OCI-LY1 (cell line): ENCODE results near the gene SNPH.

ENCODE experiments used
- H2AFZ ChIP-seq: fragments of 200-600 bp; sonication (generic), shearing (Covaris generic); 2 replicates; pipeline ENCODE4 v1.6.0; 2014; ENCODE audit warnings: antibody characterized with exemption, mild to moderate bottlenecking, low read length
- H3F3A ChIP-seq: fragments of 200-600 bp; sonication (generic), shearing (Covaris generic); 2 replicates; pipeline ENCODE4 v1.6.0; 2014; ENCODE audit warnings: mild to moderate bottlenecking, antibody characterized with exemption, low read length, moderate library complexity; ENCODE audit not compliant: insufficient read depth
- H3K27ac ChIP-seq: fragments of 200-600 bp; sonication (generic); 2 replicates; pipeline ENCODE4 v1.5.1; 2014; ENCODE audit warnings: low read length, mixed run types, mild to moderate bottlenecking, low read depth; ENCODE audit not compliant: poor library complexity, severe bottlenecking
- H3K27me3 ChIP-seq: fragments of 200-600 bp; sonication (generic); 2 replicates; pipeline ENCODE4 v1.6.0; 2014; ENCODE audit warnings: antibody characterized with exemption, mild to moderate bottlenecking, low read length, moderate library complexity; ENCODE audit not compliant: insufficient read depth
- H3K36me3 ChIP-seq: fragments of 200-600 bp; sonication (generic); 2 replicates; pipeline ENCODE4 v1.6.1; 2014; ENCODE audit warnings: mild to moderate bottlenecking, antibody characterized with exemption, low read length, moderate library complexity, mixed read lengths; ENCODE audit not compliant: insufficient read depth
- H3K4me1 ChIP-seq: fragments of 200-600 bp; sonication (generic); 2 replicates; pipeline ENCODE4 v1.5.1; 2014; ENCODE audit warnings: mild to moderate bottlenecking, low read length, moderate library complexity; ENCODE audit not compliant: insufficient read depth, severe bottlenecking
- H3K4me2 ChIP-seq: fragments of 200-600 bp; sonication (generic), shearing (Covaris generic); 2 replicates; pipeline ENCODE4 v1.6.1; 2014; ENCODE audit warnings: low read length
- H3K4me3 ChIP-seq: fragments of 200-600 bp; sonication (generic); 2 replicates; pipeline ENCODE4 v1.5.1; 2014; ENCODE audit warnings: low read length, low read depth, mild to moderate bottlenecking, mixed read lengths; ENCODE audit not compliant: poor library complexity, severe bottlenecking
- H3K79me2 ChIP-seq: fragments of 200-600 bp; shearing (Covaris generic); 2 replicates; pipeline ENCODE4 v1.6.1; 2016; ENCODE audit warnings: mixed run types, low read length, mixed read lengths; ENCODE audit not compliant: insufficient read depth
- H3K9ac ChIP-seq: fragments of 200-600 bp; sonication (generic), shearing (Covaris generic); 2 replicates; pipeline ENCODE4 v1.6.1; 2014; ENCODE audit warnings: mild to moderate bottlenecking, low read length, mixed read lengths
- H3K9me2 ChIP-seq: fragments of 200-600 bp; sonication (generic), shearing (Covaris generic); 2 replicates; pipeline ENCODE4 v1.6.1; 2014; ENCODE audit warnings: low read depth, mild to moderate bottlenecking, low read length, mixed read lengths
- H3K9me3 ChIP-seq: fragments of 200-600 bp; shearing (Covaris generic); 2 replicates; pipeline ENCODE4 v1.6.1; 2014; ENCODE audit warnings: low read length, mixed read lengths
- H4K20me1 ChIP-seq: fragments of 200-600 bp; sonication (generic), shearing (Covaris generic); 2 replicates; pipeline ENCODE4 v1.6.0; 2016; ENCODE audit warnings: mild to moderate bottlenecking, low read length; ENCODE audit not compliant: insufficient read depth
- EZH2 ChIP-seq: fragments of 200-600 bp; sonication (generic), shearing (Covaris generic); IDR thresholded peaks from 2 replicates; pipeline ENCODE4 v1.8.0; 2017; ENCODE audit warnings: borderline replicate concordance, mixed run types, mild to moderate bottlenecking, antibody characterized with exemption, low read length, moderate library complexity, mixed read lengths
- TF ChIP-seq, protein P1 (sequence below): fragments of 200-600 bp; sonication (generic), shearing (Covaris generic); IDR thresholded peaks from 2 replicates; pipeline ENCODE4 v1.5.1; 2017; ENCODE audit warnings: mild to moderate bottlenecking, antibody characterized with exemption, low read length, moderate library complexity, mixed read lengths

SNPH gene

DNA sequence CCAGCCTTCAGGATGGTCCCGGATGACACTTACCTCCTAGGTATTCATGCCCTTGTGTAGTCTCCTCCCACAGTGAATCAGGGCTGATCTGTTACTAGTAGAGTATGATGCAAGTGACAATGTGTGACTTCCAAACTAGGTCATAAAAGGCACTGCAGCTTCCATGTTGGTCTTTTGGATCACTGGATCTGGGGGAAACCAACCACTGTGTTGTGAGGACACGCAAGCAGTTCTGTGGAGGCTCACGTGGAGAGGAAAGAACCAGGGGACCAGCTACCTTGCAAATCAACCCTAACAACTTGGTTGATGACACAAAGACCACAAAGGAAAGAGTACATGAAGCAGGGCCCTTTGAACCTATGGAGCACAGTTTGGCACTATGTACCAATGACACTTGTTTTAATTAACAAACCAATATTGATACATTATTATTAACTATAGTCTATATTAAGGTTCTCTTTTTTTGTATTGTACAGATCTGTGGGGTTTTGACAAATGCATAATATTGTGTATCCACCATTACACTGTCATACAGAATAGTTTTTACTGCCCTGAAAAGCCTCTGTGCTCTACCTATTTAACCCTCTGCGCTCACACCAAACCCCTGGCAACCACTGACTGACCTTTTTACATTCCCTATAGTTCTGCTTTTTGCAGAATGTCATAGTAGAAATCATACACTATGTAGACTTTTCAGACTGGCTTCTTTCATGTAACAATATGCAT is 79.1 kb downstream of the SNPH start:
- no peaks in the 10 kb centered on the region for H4K20me1 ChIP-seq
- H3K9ac ChIP-seq, result no peak overlapping the region
- TF ChIP-seq EZH2, result no peak
- TF ChIP-seq, protein P1, sequence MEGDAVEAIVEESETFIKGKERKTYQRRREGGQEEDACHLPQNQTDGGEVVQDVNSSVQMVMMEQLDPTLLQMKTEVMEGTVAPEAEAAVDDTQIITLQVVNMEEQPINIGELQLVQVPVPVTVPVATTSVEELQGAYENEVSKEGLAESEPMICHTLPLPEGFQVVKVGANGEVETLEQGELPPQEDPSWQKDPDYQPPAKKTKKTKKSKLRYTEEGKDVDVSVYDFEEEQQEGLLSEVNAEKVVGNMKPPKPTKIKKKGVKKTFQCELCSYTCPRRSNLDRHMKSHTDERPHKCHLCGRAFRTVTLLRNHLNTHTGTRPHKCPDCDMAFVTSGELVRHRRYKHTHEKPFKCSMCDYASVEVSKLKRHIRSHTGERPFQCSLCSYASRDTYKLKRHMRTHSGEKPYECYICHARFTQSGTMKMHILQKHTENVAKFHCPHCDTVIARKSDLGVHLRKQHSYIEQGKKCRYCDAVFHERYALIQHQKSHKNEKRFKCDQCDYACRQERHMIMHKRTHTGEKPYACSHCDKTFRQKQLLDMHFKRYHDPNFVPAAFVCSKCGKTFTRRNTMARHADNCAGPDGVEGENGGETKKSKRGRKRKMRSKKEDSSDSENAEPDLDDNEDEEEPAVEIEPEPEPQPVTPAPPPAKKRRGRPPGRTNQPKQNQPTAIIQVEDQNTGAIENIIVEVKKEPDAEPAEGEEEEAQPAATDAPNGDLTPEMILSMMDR, result no peak
- H3F3A ChIP-seq, result no peaks in the 10 kb centered on the region
- no peak overlapping the region for H2AFZ ChIP-seq
- no peaks in the 10 kb centered on the region for H3K9me2 ChIP-seq
- H3K27me3 ChIP-seq, result no peaks in the 10 kb centered on the region
- H3K27ac ChIP-seq, result no peak overlapping the region
- H3K9me3 ChIP-seq, result 0 out of 2 replicates have a peak, but pooled peaks cover 10% of the 10 kb centered on the region
- H3K4me1 ChIP-seq, result no peaks in the 10 kb centered on the region
- H3K4me2 ChIP-seq, result no peak overlapping the region
- peaks cover under 1% of the 10 kb centered on the region; the same call in 1 of the 2 replicates for H3K36me3 ChIP-seq
- no peaks in the 10 kb centered on the region for H3K79me2 ChIP-seq
- H3K4me3 ChIP-seq, result no peak overlapping the region

DNA sequence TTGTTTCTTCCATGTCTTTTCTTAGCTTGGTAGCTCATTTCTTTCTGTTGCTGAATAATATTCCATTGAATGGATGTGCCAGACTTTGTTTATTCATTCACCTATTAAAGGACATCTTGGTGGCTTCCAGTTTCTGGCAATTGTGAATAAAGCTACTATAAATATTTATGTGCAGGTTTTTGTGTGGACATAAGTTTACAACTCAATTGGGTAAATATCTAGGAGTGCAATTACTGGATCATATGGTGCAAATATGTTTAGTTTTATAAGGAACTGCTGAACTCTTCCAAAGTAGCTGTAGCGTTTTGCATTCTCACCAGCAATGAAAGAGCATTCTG is 79.6 kb downstream of the SNPH start:
- Histone ChIP-seq H3K4me3 (no peak overlapping the region), H3K4me1 (no peaks in the 10 kb centered on the region), H2AFZ (no peak overlapping the region), H3K4me2 (no peak overlapping the region), H4K20me1 (no peaks in the 10 kb centered on the region), H3K36me3 (peaks cover 5% of the 10 kb centered on the region; the same call in 1 of the 2 replicates), H3K9me3 (0 out of 2 replicates have a peak, but pooled peaks cover 10% of the 10 kb centered on the region), H3K9ac (no peak overlapping the region), H3F3A (no peaks in the 10 kb centered on the region), H3K9me2 (no peaks in the 10 kb centered on the region), H3K27me3 (no peaks in the 10 kb centered on the region), H3K27ac (no peak overlapping the region), H3K79me2 (no peaks in the 10 kb centered on the region)
- TF ChIP-seq, protein P1, result no peak
- no peak for TF ChIP-seq EZH2

DNA sequence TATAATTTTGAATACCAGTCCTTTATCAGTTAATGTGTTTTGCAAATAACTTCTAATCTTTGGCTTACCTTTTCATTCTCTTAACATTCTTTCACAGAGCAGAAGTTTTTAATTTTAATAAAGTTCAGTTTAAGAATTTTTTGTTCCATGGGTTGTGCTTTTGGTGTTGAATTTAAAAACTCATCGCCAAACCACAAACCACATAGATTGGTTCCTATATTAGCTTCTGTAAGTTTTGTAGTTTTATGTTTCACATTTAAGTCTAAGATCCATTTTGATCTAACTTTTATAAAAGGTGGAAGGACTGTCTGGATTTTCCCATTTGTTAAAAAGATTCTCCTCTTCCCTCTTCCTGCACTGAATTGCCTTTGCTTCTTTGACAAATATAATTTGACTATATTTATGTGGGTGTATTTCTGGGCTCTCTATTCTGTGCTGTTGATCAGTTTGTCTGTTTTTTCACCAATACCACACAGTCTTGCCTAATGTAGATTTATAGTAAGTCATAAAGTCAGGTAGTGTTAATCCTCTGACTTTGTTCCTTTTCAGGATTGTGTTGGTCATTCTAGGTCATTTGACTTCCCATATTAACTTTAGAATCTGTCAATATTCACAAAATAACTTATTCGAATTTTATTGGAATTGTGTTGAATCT is 80.3 kb downstream of the SNPH start:
- no peaks in the 10 kb centered on the region for H3K9me2 ChIP-seq
- H4K20me1 ChIP-seq, result no peaks in the 10 kb centered on the region
- H3K9ac ChIP-seq, result no peak overlapping the region
- peaks cover 7% of the 10 kb centered on the region; the same call in 1 of the 2 replicates for H3K36me3 ChIP-seq
- H3F3A ChIP-seq, result no peaks in the 10 kb centered on the region
- no peak overlapping the region for H2AFZ ChIP-seq
- H3K79me2 ChIP-seq, result peaks cover 2% of the 10 kb centered on the region; the same call in 1 of the 2 replicates
- no peaks in the 10 kb centered on the region for H3K4me1 ChIP-seq
- H3K27me3 ChIP-seq, result no peaks in the 10 kb centered on the region
- H3K9me3 ChIP-seq, result 0 out of 2 replicates have a peak, but pooled peaks cover 10% of the 10 kb centered on the region
- no peak overlapping the region for H3K4me3 ChIP-seq
- H3K27ac ChIP-seq, result no peak overlapping the region
- TF ChIP-seq, protein P1, result no peak
- TF ChIP-seq EZH2, result no peak
- H3K4me2 ChIP-seq, result no peak overlapping the region
